ENCODE data around the gene SMIM3. TPM values are rescaled to one million over a fixed set of nuclear protein-coding genes. Genes with fewer than 3 reads are reported as not detected.

The SMIM3 gene
- total and polyA plus RNA-seq, 2 of the 8 experiments (the other 6 are each of a cell fraction or from before 2014, with no cell fraction given) = 10.4 to 15.7 TPM

DNA sequence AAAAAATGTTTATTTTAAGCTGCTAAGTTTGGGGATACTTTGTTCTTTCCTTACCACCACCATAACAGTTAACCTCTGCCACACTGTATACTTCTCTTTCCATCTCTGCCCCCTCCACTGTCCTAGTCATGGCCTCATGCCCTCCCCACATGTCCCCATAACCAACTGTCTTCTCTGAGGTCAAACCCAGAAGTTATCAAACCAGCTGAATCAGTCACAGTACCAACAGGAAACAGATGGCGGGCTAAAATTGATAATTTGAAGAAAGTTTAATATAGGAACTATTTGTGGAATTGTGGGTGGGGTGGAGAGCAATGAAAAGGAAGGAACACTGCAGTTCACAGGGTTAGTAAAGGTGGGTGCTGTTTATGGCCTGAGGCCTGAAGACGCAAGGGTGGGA is 14.0 kb upstream of the SMIM3 start:
- WGBS, 2 experiments (ENCODE audit: extremely low coverage in 1 of 2, insufficient coverage in 1 of 2, insufficient read length in 1 of 2, insufficient replicate concordance in 2 of 2, low coverage in 1 of 2, low lambda C conversion rate in 2 of 2, missing lambda C conversion rate in 1 of 2) = 94% methylated on average over 2 of the region's 2 CpGs; no CpG with 5 or more reads in 1 of the 2 experiments
- Histone ChIP-seq H2AK5ac (ENCODE audit: low read depth, low read length) (no peak overlapping the region), H3K4ac (replicated peaks; ENCODE audit: insufficient read length, low read depth, low read length) (no peak overlapping the region), H2BK5ac (ENCODE audit: low read depth, low read length) (no peak overlapping the region), H3K23me2 (ENCODE audit: low read depth, low read length) (no peaks in the 10 kb centered on the region; the same call in 1 of the 2 replicates), H3K4me1 (replicated peaks in 1 of 4; ENCODE audit: control insufficient read depth in 3 of 4, insufficient read depth in 4 of 4, low read length in 3 of 4) (no peaks in the 10 kb centered on the region), H3K36me3 (ENCODE audit: control insufficient read depth in 2 of 4, insufficient read depth in 4 of 4, low read length in 3 of 4) (no peaks in the 10 kb centered on the region), H3K9ac (replicated peaks in 1 of 4; ENCODE audit: extremely low read depth in 1 of 4, low read depth in 3 of 4, low read length in 3 of 4) (no peak overlapping the region), H3K27ac (ENCODE audit: low read depth, low read length) (no peak overlapping the region), H4K5ac (ENCODE audit: insufficient read length, low read depth, low read length) (no peak overlapping the region), H3K18ac (ENCODE audit: extremely low read depth, low read length) (no peak overlapping the region), H4K20me1 (replicated peaks in 1 of 2; ENCODE audit: control insufficient read depth in 1 of 2, insufficient read depth in 2 of 2, low read length in 2 of 2) (no peaks in the 10 kb centered on the region), H3K4me2 (ENCODE audit: insufficient read depth in 1 of 2, low read depth in 2 of 2, low read length in 2 of 2) (no peak overlapping the region), H2BK12ac (ENCODE audit: low read depth, low read length) (no peak overlapping the region), H3K4me3 (ENCODE audit: extremely low read depth in 1 of 4, insufficient read depth in 2 of 4, low read depth in 3 of 4, low read length in 4 of 4) (no peak overlapping the region), H2BK20ac (ENCODE audit: low read length) (no peak overlapping the region), H3K79me2 (ENCODE audit: control insufficient read depth in 1 of 2, insufficient read depth in 2 of 2, low read length in 2 of 2) (no peaks in the 10 kb centered on the region), H2AFZ (ENCODE audit: low read length) (no peak overlapping the region), H3K23ac (ENCODE audit: insufficient read length) (no peak overlapping the region), H3K27me3 (replicated peaks in 1 of 4; ENCODE audit: control insufficient read depth in 3 of 4, extremely low read depth in 1 of 4, insufficient read depth in 3 of 4, low read length in 3 of 4) (peaks cover 0 to 2% (median under 1%) of the 10 kb centered on the region in 4 experiments; a peak in 2 of 7 replicates), H4K91ac (replicated peaks; ENCODE audit: insufficient read length, low read length) (no peak overlapping the region), H3K56ac (replicated peaks; ENCODE audit: insufficient read length, low read depth, low read length) (no peak overlapping the region), H2BK15ac (ENCODE audit: low read length) (no peak overlapping the region), H2BK120ac (replicated peaks; ENCODE audit: low read depth, low read length) (no peak overlapping the region), H3K14ac (ENCODE audit: insufficient read length) (no peak overlapping the region), H3K79me1 (ENCODE audit: low read depth, low read length) (no peaks in the 10 kb centered on the region), H4K8ac (ENCODE audit: extremely low read depth, insufficient read depth, low read length) (no peak overlapping the region), H3K9me3 (ENCODE audit: insufficient read depth in 2 of 2, low read depth in 1 of 2, low read length in 1 of 2) (peaks cover 6 to 7% of the 10 kb centered on the region in 2 experiments; a peak in 3 of 4 replicates)
- TF ChIP-seq BCL11A (IDR thresholded peaks at IDR 0.05; ENCODE audit: low read depth in 2 of 2, low read length in 2 of 2) = no peak
- TF ChIP-seq SRF (IDR thresholded peaks at IDR 0.05; ENCODE audit: low read depth, low read length) = no peak
- no peak for TF ChIP-seq KDM1A (IDR thresholded peaks at IDR 0.05; ENCODE audit: borderline replicate concordance, low read length)
- no peak for TF ChIP-seq TAF7 (optimal IDR thresholded peaks at IDR 0.05; ENCODE audit: borderline replicate concordance, low read depth, low read length)
- no peak for TF ChIP-seq TCF12 (IDR thresholded peaks at IDR 0.05; ENCODE audit: low read depth, low read length)
- TF ChIP-seq, protein P1, sequence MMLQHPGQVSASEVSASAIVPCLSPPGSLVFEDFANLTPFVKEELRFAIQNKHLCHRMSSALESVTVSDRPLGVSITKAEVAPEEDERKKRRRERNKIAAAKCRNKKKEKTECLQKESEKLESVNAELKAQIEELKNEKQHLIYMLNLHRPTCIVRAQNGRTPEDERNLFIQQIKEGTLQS (IDR thresholded peaks at IDR 0.05; ENCODE audit: insufficient read depth, low read depth, low read length) = no peak
- FAIRE-seq = no peak
- ChIA-PET CTCF (ENCODE audit: partially characterized antibody) (interaction anchor here (0.7 to 2.8 kb wide), 8 partner anchors 10 to 204 kb away, joined by 3 to 12 read pairs (median 5); partner anchors contain the start of gene IRGM), POLR2A (ENCODE audit: partially characterized antibody) (interaction anchor here (0.9 kb wide), 1 partner anchor 22 kb away, joined by 3 read pairs; no protein-coding TSS in a partner anchor)
- DNase-seq (ENCODE audit: low read depth in 1 of 2, low spot score in 2 of 2) = no peak
